ENCODE data around the gene DENND1A. TPM values are rescaled to one million over a fixed set of nuclear protein-coding genes. Genes with fewer than 3 reads are reported as not detected.

DENND1A gene
- polyA plus RNA-seq, 1 experiment = 16.2 TPM

GRCh38 chr9:123470121-123470782 is 459.7 kb downstream of the DENND1A start:
- H3K4me3 ChIP-seq (ENCODE audit: low read depth, low read length) = no peak overlapping the region
- no peak for TF ChIP-seq CTCF (IDR thresholded peaks at IDR 0.05; ENCODE audit: low read depth, low read length)
- no peaks in the 10 kb centered on the region for H3K27me3 ChIP-seq (ENCODE audit: control insufficient read depth, insufficient read depth, low read length)
- DNase-seq (ENCODE audit: low read depth, low spot score) = no peak
- ChIA-PET POLR2A (no interaction called here), CTCF (no interaction called here)
- no peaks in the 10 kb centered on the region for H3K9me3 ChIP-seq (ENCODE audit: control insufficient read depth, insufficient read depth, low read length)
- no peak overlapping the region for H3K27ac ChIP-seq (ENCODE audit: low read depth, low read length)

- no peaks in the 10 kb centered on the region for H3K27me3 ChIP-seq (ENCODE audit: control insufficient read depth, insufficient read depth, low read length)
- H3K9me3 ChIP-seq (ENCODE audit: control insufficient read depth, insufficient read depth, low read length) = no peaks in the 10 kb centered on the region
- H3K4me3 ChIP-seq (ENCODE audit: low read depth, low read length) = no peak overlapping the region
- TF ChIP-seq CTCF (IDR thresholded peaks at IDR 0.05; ENCODE audit: low read depth, low read length) = no peak
- POLR2A ChIA-PET = no interaction called here
- no peak for DNase-seq (ENCODE audit: low read depth, low spot score)
- H3K27ac ChIP-seq (ENCODE audit: low read depth, low read length) = no peak overlapping the region
- CTCF ChIA-PET = no interaction called here
These were observed 460.6 kb downstream of the DENND1A start for GRCh38 chr9:123469282-123469681.

GRCh38 chr9:123468541-123468940 is 461.4 kb downstream of the DENND1A start:
- DNase-seq (ENCODE audit: low read depth, low spot score) = no peak
- Histone ChIP-seq H3K27ac (ENCODE audit: low read depth, low read length) (no peak overlapping the region), H3K27me3 (ENCODE audit: control insufficient read depth, insufficient read depth, low read length) (no peaks in the 10 kb centered on the region), H3K4me3 (ENCODE audit: low read depth, low read length) (no peak overlapping the region), H3K9me3 (ENCODE audit: control insufficient read depth, insufficient read depth, low read length) (no peaks in the 10 kb centered on the region)
- CTCF ChIA-PET = no interaction called here
- TF ChIP-seq CTCF (IDR thresholded peaks at IDR 0.05; ENCODE audit: low read depth, low read length) = no peak
- POLR2A ChIA-PET = no interaction called here

- H3K4me3 ChIP-seq (ENCODE audit: low read depth, low read length) = no peak overlapping the region
- TF ChIP-seq CTCF (IDR thresholded peaks at IDR 0.05; ENCODE audit: low read depth, low read length) = no peak
- POLR2A ChIA-PET = no interaction called here
- CTCF ChIA-PET = no interaction called here
- no peaks in the 10 kb centered on the region for H3K9me3 ChIP-seq (ENCODE audit: control insufficient read depth, insufficient read depth, low read length)
- no peaks in the 10 kb centered on the region for H3K27me3 ChIP-seq (ENCODE audit: control insufficient read depth, insufficient read depth, low read length)
- no peak for DNase-seq (ENCODE audit: low read depth, low spot score)
- no peak overlapping the region for H3K27ac ChIP-seq (ENCODE audit: low read depth, low read length)
These were observed 464.6 kb downstream of the DENND1A start for GRCh38 chr9:123465304-123465703.

DNA sequence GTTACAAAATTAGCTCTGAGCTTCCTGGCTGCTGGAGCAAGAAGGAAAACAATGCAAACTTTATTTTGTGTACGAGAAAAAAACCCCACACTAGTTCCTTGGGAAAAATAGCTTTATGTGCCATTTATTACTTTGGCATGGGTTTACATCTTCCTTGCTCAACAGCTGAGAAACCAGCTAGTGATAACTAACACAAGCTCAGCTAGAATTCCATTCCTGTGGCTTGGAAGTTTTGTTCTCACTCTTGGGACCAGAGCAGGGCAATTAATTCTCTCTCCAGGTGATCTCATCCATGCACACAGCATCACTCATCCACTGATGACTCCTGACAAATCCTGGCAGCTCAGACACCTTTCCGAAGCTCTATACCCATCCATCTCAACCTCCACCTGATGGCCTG is 469.8 kb downstream of the DENND1A start:
- TF ChIP-seq CTCF (IDR thresholded peaks at IDR 0.05; ENCODE audit: low read depth, low read length) = no peak
- DNase-seq (ENCODE audit: low read depth, low spot score) = no peak
- ChIA-PET CTCF (interaction anchor here (1.0 kb wide), 1 partner anchor 580 kb away, joined by 3 read pairs; no protein-coding TSS in a partner anchor), POLR2A (no interaction called here)
- Histone ChIP-seq H3K27me3 (ENCODE audit: control insufficient read depth, insufficient read depth, low read length) (no peaks in the 10 kb centered on the region), H3K4me3 (ENCODE audit: low read depth, low read length) (no peak overlapping the region), H3K27ac (ENCODE audit: low read depth, low read length) (no peak overlapping the region), H3K9me3 (ENCODE audit: control insufficient read depth, insufficient read depth, low read length) (no peaks in the 10 kb centered on the region)
